HuH-7.5 (cell line): ENCODE results near the gene CDKAL1.
"Not testable (repeated sequence)": the region's sequence is repeated elsewhere in the genome, so short reads cannot be mapped to it uniquely, and the experiment has no call there.

Source experiments
- DNase-seq: peaks from one replicate; pipeline ENCODE4 v3.0.0; 2011; ENCODE audit warnings: low spot score

CDKAL1 gene

GRCh38 chr6:20746805-20747558, 212.7 kb downstream of the CDKAL1 start:
- DNase-seq: no peak

GRCh38 chr6:20747991-20748390, 213.7 kb downstream of the CDKAL1 start:
- DNase-seq: no peak

- DNase-seq: no peak
These were observed 217.2 kb downstream of the CDKAL1 start for GRCh38 chr6:20751293-20751935.

- no peak for DNase-seq
These were observed 221.4 kb downstream of the CDKAL1 start for GRCh38 chr6:20755631-20756030.

GRCh38 chr6:20756584-20757147, 222.4 kb downstream of the CDKAL1 start:
- DNase-seq: not testable (repeated sequence)

GRCh38 chr6:20757761-20758160, 223.5 kb downstream of the CDKAL1 start:
- no peak for DNase-seq

- no peak for DNase-seq
These were observed 229.0 kb downstream of the CDKAL1 start for GRCh38 chr6:20763296-20763695.

GRCh38 chr6:20769631-20770030, 235.4 kb downstream of the CDKAL1 start:
- DNase-seq: no peak

- no peak for DNase-seq
These were observed 236.5 kb downstream of the CDKAL1 start for GRCh38 chr6:20770773-20771172.

GRCh38 chr6:20771409-20771808, 237.2 kb downstream of the CDKAL1 start:
- no peak for DNase-seq

GRCh38 chr6:20773822-20774221, 239.6 kb downstream of the CDKAL1 start:
- no peak for DNase-seq

- DNase-seq: no peak
These were observed 241.7 kb downstream of the CDKAL1 start for GRCh38 chr6:20775981-20776380.

GRCh38 chr6:20777801-20778200, 243.5 kb downstream of the CDKAL1 start:
- DNase-seq: no peak

- DNase-seq: no peak
These were observed 244.2 kb downstream of the CDKAL1 start for GRCh38 chr6:20778459-20778858.

GRCh38 chr6:20778912-20779311, 244.7 kb downstream of the CDKAL1 start:
- DNase-seq: no peak

GRCh38 chr6:20789162-20789561, 254.9 kb downstream of the CDKAL1 start:
- no peak for DNase-seq

GRCh38 chr6:20790032-20790791, 256.0 kb downstream of the CDKAL1 start:
- DNase-seq: no peak

GRCh38 chr6:20791074-20791473, 256.8 kb downstream of the CDKAL1 start:
- no peak for DNase-seq

- no peak for DNase-seq
These were observed 257.7 kb downstream of the CDKAL1 start for GRCh38 chr6:20791944-20792343.

- no peak for DNase-seq
These were observed 258.9 kb downstream of the CDKAL1 start for GRCh38 chr6:20793174-20793573.

- DNase-seq: no peak
These were observed 263.3 kb downstream of the CDKAL1 start for GRCh38 chr6:20797597-20797996.

- no peak for DNase-seq
These were observed 266.0 kb downstream of the CDKAL1 start for GRCh38 chr6:20800229-20800628.

- no peak for DNase-seq
These were observed 266.4 kb downstream of the CDKAL1 start for GRCh38 chr6:20800653-20801052.
